BLaER1 treated with 17β-estradiol and CSF1 and Interleukin-3, amounts not matched to agents 10 nM and 100 nM (cell line): ENCODE measurements around the gene FES.
"Not testable (repeated sequence)": the region's sequence is repeated elsewhere in the genome, so short reads cannot be mapped to it uniquely, and the experiment has no call there.

Source experiments
- H3K27ac ChIP-seq, 11 experiments: shearing (Covaris generic); formaldehyde crosslinking; 2 replicates each; pipeline ENCODE4 v1.8.1; 2022
- H3K27me3 ChIP-seq, 11 experiments: shearing (Covaris generic); formaldehyde crosslinking; 2 replicates each; pipeline ENCODE4 v1.8.1; 2022
- H3K36me3 ChIP-seq, 11 experiments: shearing (Covaris generic); formaldehyde crosslinking; 2 replicates each; pipeline ENCODE4 v1.8.1; 2022
- H3K4me1 ChIP-seq, 10 experiments: shearing (Covaris generic); formaldehyde crosslinking; 2 replicates each; pipeline ENCODE4 v1.8.1; 2022
- H3K4me2 ChIP-seq, 11 experiments: shearing (Covaris generic); formaldehyde crosslinking; 2 replicates each; pipeline ENCODE4 v1.8.1; 2022
- H3K4me3 ChIP-seq, 10 experiments: shearing (Covaris generic); formaldehyde crosslinking; 2 replicates each; pipeline ENCODE4 v1.8.1; 2022
- H3K9ac ChIP-seq, 11 experiments: shearing (Covaris generic); formaldehyde crosslinking; 2 replicates each; pipeline ENCODE4 v1.8.1; 2022
- H3K9me3 ChIP-seq, 11 experiments: shearing (Covaris generic); formaldehyde crosslinking; replicated peaks in 1 of 11; 2 replicates each; pipeline ENCODE4 v1.8.1; 2022
- H4K20me1 ChIP-seq, 11 experiments: shearing (Covaris generic); formaldehyde crosslinking; 2 replicates each; pipeline ENCODE4 v1.8.1; 2022
- Cebpa-rat ChIP-seq, 11 experiments: shearing (Covaris generic); IDR thresholded peaks; 2 replicates each; pipeline ENCODE4 v1.8.1; 2022

FES gene

DNA sequence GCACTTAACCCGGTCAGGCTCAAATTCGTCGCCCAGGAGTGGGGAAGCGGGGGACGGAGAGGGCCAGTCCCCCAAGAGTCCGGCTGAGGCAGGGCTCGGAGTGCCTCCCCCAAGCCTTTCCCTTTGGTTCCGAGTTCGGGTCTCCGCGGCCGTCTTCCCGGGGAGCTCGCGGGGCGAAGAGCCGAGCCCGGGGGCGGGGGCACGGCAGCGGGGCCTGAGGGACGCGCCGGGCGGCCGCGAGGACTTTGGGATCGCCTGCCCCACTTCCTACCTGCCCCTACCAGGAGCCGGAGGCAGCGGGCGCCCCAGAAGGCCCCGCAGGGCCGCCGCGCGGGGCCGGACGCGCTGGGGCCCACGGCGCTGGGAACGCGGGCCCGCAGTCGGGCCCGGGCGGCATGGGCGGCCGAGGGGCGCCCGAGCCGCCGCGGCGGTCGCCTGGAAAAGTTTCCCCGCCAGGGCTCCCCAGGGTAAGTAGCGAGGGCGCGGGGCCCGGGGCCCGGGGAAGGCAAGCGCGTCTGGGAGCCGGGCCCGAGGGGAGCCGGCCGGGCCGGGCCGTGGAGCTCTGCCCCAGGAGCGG lies 13.1 kb upstream of the FES start:
- peak overlapping the region; percentile 92 to 99 (median 96) for H3K4me3 ChIP-seq
- H3K27me3 ChIP-seq, result no peaks in the 10 kb centered on the region
- peak overlapping the region; percentile 88 to 100 (median 99) for H3K4me2 ChIP-seq
- peak overlapping the region; percentile 90 to 98 (median 94) for H3K27ac ChIP-seq
- H3K36me3 ChIP-seq, result peaks cover 2 to 26% (median 12%) of the 10 kb centered on the region in 11 experiments; a peak in 19 of 22 replicates
- H3K9me3 ChIP-seq, result no peaks in the 10 kb centered on the region
- peaks cover 58 to 84% (median 70%) of the 10 kb centered on the region in 10 experiments for H3K4me1 ChIP-seq
- peaks cover 29 to 45% (median 42%) of the 10 kb centered on the region in 11 experiments; a peak in 20 of 22 replicates for H4K20me1 ChIP-seq
- peak overlapping the region; percentile 93 to 99 (median 96) for H3K9ac ChIP-seq
- TF ChIP-seq Cebpa-rat (IDR thresholded peaks at IDR 0.05), result no peak

DNA sequence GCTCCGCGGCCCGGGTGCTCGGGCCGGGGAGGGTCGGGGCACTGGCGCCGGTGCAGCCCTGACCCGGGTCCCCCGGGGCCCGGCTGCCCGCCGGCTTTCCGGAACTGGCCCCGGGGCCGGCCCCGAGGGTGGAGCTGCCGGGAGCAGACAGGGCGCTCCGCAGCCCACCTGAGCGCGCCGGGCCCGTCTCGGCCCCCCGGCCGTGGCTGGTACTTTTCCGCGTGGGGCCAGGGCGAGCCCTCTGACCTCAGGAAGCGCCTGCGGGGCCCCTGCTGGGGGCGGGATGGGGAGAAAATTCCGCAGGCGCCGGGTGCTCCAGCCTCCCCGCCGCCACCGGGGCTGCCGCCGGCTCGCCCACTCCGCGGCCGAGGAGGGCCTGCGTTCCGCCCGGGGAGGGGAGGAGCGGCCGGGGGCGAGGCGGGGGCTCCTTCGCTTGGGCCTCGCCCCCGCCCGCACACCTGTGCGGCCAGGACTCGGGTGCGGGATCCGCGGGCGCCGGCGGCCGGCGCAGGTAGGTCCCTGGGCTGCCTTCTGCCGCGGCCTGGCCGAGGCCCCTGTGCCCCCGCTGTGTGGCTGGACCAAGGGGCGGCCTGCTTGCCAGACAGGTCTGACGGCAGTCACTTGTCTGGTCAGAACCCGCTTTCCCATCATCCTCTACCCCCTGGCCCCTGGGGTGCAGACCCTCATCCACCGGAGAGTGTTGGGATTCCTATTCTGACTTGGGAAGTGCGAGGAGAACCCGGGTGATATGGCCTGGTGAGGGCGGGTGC lies 12.4 kb upstream of the FES start:
- Histone ChIP-seq H3K27ac (peak overlapping the region; percentile 90 to 98 (median 94)), H3K36me3 (peaks cover 9 to 33% (median 19%) of the 10 kb centered on the region in 11 experiments), H3K4me2 (peak overlapping the region; percentile 88 to 100 (median 99)), H3K4me1 (peaks cover 58 to 77% (median 70%) of the 10 kb centered on the region in 10 experiments), H3K9me3 (no peaks in the 10 kb centered on the region), H3K9ac (peak overlapping the region; percentile 93 to 99 (median 96)), H3K4me3 (peak overlapping the region; percentile 92 to 99 (median 96)), H4K20me1 (peaks cover 29 to 50% (median 44%) of the 10 kb centered on the region in 11 experiments; a peak in 20 of 22 replicates), H3K27me3 (no peaks in the 10 kb centered on the region)
- TF ChIP-seq Cebpa-rat (IDR thresholded peaks at IDR 0.05), result no peak

DNA sequence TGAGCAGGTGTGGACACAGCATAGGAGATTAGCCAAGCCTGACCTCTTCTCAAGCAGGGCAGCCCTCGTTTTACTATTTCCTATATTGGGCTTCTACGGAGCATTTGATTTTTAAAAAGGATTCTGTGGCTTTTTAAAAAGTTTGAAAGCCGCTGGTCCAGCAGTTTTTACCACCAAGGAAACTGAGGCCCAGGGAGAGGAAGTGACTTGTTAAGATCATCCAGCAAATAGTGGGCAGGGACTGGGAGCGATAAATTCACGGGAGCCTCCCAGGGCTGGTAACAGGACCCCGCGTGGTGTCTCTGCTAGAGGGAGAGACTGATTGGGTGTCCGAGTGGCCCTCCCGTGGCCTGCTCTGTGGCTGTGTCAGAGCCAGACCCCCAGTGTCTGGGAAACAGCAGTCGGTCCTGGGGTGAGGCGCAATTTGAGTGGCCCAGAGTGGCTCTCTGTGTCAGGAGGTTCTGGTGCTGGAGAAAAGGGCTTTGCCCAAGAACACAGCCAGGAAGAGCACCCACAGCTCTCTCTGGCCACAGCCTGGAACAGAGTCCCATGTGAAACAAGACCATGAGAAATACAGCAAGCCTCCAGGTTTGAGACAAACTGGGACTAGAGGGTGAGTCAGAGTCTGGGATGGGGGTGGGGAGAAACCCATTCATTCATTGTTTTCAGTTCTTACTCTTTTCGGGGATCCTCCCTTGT lies 11.7 kb upstream of the FES start:
- peak overlapping the region; percentile 90 to 98 (median 94) for H3K27ac ChIP-seq
- peak overlapping the region; percentile 88 to 100 (median 99) for H3K4me2 ChIP-seq
- peaks cover 16 to 40% (median 26%) of the 10 kb centered on the region in 11 experiments for H3K36me3 ChIP-seq
- no peaks in the 10 kb centered on the region for H3K27me3 ChIP-seq
- H3K9me3 ChIP-seq, result no peaks in the 10 kb centered on the region
- TF ChIP-seq Cebpa-rat (IDR thresholded peaks at IDR 0.05), result no peak
- H3K4me3 ChIP-seq, result peak overlapping the region; percentile 92 to 99 (median 96)
- peaks cover 52 to 72% (median 68%) of the 10 kb centered on the region in 10 experiments for H3K4me1 ChIP-seq
- peaks cover 29 to 57% (median 45%) of the 10 kb centered on the region in 11 experiments; a peak in 20 of 22 replicates for H4K20me1 ChIP-seq
- peak overlapping the region; percentile 93 to 99 (median 96) for H3K9ac ChIP-seq

DNA sequence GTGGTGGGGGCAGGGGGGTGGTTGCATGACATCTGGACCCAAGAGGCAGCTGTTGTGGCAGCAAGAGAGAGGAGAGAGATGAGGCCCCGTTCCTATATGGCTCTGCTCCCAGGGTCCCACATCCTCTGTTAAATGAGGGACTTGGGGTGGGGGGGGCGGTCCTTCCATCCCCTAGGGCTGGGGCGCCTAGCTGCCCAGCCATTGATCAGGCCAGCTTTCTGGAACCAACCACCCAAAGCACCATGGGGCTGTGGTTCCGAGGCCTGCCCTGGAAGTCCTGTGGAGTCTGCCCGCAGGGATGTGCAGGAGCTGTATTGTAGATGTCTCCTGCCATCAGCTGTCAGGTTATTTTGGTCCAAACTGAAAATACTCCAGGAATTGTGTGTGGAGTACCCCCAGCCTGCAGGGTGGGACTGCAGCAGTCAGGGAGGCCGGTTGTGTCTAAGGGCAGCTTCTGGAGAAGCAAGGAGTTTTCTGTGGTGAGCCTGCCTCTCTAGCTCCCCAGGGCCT lies 10.8 kb upstream of the FES start:
- Histone ChIP-seq H3K4me3 (peak overlapping the region in 6 of 10 experiments; percentile 92 to 98 (median 97); a peak in 11 of 20 replicates), H3K27ac (peak overlapping the region in 9 of 11 experiments; percentile 30 to 95 (median 94); a peak in 14 of 22 replicates), H3K9ac (peak overlapping the region in 10 of 11 experiments; percentile 41 to 99 (median 96); a peak in 19 of 22 replicates)

DNA sequence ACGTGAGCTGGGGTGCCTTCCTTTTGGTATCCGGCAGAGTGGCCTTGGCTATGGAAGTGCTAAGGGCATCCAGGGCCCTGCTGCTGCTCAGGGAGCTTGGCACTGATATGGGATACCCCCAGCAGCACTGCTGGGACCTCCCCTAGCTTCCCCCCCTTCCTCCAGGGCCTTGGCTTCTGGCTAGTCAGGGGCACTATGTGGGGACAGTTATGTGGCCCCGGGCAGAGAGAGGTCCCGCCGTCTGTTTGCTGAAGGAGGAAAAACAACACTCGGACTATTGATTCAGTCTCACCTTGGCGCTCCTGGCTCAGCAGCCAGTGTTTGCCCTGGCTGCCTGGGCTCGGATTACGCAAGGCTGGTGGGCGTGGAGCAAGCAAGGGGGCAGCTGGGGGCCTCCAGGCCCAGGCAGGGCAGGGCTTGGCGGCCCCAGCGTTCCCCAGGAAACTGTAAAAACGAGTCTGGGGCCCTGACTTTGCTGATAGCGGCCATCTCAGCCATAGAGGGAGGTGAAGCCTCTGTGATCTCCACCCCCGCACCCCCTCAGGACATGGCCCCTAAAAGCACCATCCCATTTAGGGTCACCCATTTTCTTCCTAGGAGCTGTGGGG lies 10.2 kb upstream of the FES start:
- Histone ChIP-seq H3K4me2 (peak overlapping the region; percentile 88 to 100 (median 99)), H4K20me1 (peaks cover 29 to 72% (median 45%) of the 10 kb centered on the region in 11 experiments; a peak in 20 of 22 replicates), H3K27ac (peak overlapping the region in 9 of 11 experiments; percentile 6 to 95 (median 55); a peak in 15 of 22 replicates), H3K9ac (peak overlapping the region; percentile 20 to 99 (median 95); a peak in 19 of 22 replicates), H3K9me3 (no peaks in the 10 kb centered on the region), H3K27me3 (no peaks in the 10 kb centered on the region), H3K4me3 (peak overlapping the region in 5 of 10 experiments; percentile 13 to 98 (median 96); a peak in 9 of 20 replicates), H3K4me1 (peaks cover 37 to 60% (median 53%) of the 10 kb centered on the region in 10 experiments), H3K36me3 (peaks cover 31 to 55% (median 41%) of the 10 kb centered on the region in 11 experiments)
- peak in 8 of 11 experiments; percentile 16 to 62 (median 38); a peak in 6 of 22 replicates for TF ChIP-seq Cebpa-rat (IDR thresholded peaks at IDR 0.05)

More for the DNA sequence above, 10.8 kb upstream of the FES start:
- no peak for TF ChIP-seq Cebpa-rat (IDR thresholded peaks at IDR 0.05)
- Histone ChIP-seq H3K4me2 (peak overlapping the region; percentile 88 to 100 (median 99)), H3K27me3 (no peaks in the 10 kb centered on the region), H4K20me1 (peaks cover 29 to 66% (median 45%) of the 10 kb centered on the region in 11 experiments; a peak in 20 of 22 replicates), H3K9me3 (no peaks in the 10 kb centered on the region), H3K4me1 (peaks cover 43 to 65% (median 59%) of the 10 kb centered on the region in 10 experiments), H3K36me3 (peaks cover 26 to 50% (median 35%) of the 10 kb centered on the region in 11 experiments)

DNA sequence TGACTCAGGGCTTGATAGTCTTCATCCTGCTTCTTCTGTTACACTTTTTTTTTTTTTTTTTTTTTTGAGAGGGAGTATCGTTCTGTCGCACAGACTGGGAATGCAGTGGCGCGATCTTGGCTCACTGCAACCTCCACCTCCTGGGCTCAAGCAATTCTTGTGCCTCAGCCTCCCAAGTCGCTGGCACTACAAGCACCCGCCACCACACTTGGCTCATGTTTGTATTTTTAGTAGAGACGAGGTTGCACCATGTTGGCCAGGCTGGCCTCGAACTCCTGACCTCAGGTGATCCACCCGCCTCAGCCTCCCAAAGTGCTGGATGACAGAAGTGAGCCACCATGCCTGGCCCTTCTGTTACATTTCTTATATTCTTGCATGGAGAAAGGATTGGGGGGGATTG lies 9.3 kb upstream of the FES start:
- not testable (repeated sequence) for H3K4me3 ChIP-seq, H3K9me3 ChIP-seq, H3K27me3 ChIP-seq
- H4K20me1 ChIP-seq, result peaks cover 29 to 80% (median 45%) of the 10 kb centered on the region in 11 experiments; a peak in 20 of 22 replicates
- peaks cover 40 to 64% (median 50%) of the 10 kb centered on the region in 11 experiments for H3K36me3 ChIP-seq
- H3K27ac ChIP-seq, result 0 out of 22 replicates have a peak overlapping the region, but pooled peaks of 1 of the 11 experiments have one; percentile 3
- peak overlapping the region in 6 of 11 experiments; percentile 3 to 100 (median 48); a peak in 6 of 22 replicates for H3K4me2 ChIP-seq
- H3K9ac ChIP-seq, result peak overlapping the region in 3 of 11 experiments; percentile 10 to 22 (median 19); a peak in 1 of 22 replicates
- peaks cover 28 to 54% (median 45%) of the 10 kb centered on the region in 10 experiments for H3K4me1 ChIP-seq

DNA sequence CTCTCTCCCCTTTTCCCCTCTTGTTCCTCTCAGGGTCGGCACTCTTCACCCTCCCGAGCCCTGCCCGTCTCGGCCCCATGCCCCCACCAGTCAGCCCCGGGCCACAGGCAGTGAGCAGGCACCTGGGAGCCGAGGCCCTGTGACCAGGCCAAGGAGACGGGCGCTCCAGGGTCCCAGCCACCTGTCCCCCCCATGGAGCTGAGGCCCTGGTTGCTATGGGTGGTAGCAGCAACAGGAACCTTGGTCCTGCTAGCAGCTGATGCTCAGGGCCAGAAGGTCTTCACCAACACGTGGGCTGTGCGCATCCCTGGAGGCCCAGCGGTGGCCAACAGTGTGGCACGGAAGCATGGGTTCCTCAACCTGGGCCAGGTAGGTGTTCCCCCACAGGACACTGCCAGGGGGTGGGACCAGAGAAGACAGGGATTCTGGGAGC lies 8.7 kb upstream of the FES start:
- Histone ChIP-seq H4K20me1 (peaks cover 29 to 86% (median 45%) of the 10 kb centered on the region in 11 experiments; a peak in 20 of 22 replicates), H3K9ac (peak overlapping the region in 3 of 11 experiments; percentile 10 to 19 (median 18); a peak in 3 of 22 replicates), H3K27ac (0 out of 22 replicates have a peak overlapping the region, but pooled peaks of 2 of the 11 experiments have one; percentile 2 to 3), H3K9me3 (no peaks in the 10 kb centered on the region), H3K4me3 (no peak overlapping the region), H3K4me1 (peaks cover 22 to 52% (median 41%) of the 10 kb centered on the region in 10 experiments), H3K4me2 (peak overlapping the region in 7 of 11 experiments; percentile 3 to 100 (median 8); a peak in 5 of 22 replicates), H3K36me3 (peaks cover 46 to 70% (median 56%) of the 10 kb centered on the region in 11 experiments), H3K27me3 (no peaks in the 10 kb centered on the region)
- no peak for TF ChIP-seq Cebpa-rat (IDR thresholded peaks at IDR 0.05)
